Epidermal melanocyte (primary cell): ENCODE results near the gene FKBP6.
"Not testable (repeated sequence)": the region's sequence is repeated elsewhere in the genome, so short reads cannot be mapped to it uniquely, and the experiment has no call there.

Experiments
- DNase-seq: peaks from one replicate; pipeline ENCODE4 v3.0.0; 2011; ENCODE audit warnings: low spot score; ENCODE audit not compliant: insufficient read length

The FKBP6 gene

DNA sequence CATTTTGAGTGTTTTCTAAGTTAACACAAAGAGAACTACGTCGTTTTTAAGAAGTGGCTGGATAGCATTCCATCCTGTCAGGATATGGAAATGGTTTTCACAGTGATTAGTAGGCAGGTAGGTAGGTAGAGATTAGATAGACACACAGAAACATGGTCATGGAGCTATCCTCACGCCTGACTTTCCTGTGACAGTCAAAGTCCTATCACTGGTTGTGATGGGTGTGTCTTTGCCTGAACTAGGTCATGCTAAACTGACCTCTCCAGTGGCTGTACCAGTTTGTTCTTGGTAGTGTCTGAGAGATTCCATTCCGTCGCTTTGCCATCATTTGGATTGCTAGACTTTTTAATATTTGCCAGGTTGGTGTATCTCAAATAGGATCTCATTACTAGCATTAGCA lies 28.2 kb downstream of the FKBP6 start:
- no peak for DNase-seq

DNA sequence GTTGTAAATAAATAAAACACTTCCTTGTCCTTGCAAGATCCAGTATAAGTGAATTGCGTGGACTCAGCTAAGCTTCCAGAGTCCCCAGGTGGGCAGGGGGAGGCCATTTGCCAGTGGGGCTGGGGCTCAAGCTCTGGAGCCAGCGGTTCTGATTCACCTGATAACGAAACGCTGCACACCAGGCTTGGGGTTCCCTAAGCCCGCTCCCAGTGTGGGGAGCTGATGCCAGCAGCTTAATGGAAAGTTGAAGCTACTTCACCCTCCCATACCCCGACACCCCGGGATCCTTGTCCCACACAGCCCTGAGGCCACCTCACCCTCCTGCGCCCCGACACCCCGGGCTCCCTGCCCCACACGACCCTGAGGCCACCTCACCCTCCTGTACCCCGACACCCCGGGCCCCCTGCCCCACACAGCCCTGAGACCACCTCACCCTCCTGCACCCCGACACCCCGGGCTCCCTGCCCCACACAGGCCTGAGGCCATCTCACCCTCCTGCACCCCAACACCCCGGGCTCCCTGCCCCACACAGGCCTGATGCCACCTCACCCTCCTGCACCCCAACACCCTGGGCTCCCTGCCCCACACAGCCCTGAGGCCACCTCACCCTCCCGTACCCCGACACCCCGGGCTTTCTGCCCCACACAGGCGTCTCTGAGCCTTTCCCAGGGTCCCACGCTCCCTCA lies 30.8 kb downstream of the FKBP6 start:
- DNase-seq: no peak

DNA sequence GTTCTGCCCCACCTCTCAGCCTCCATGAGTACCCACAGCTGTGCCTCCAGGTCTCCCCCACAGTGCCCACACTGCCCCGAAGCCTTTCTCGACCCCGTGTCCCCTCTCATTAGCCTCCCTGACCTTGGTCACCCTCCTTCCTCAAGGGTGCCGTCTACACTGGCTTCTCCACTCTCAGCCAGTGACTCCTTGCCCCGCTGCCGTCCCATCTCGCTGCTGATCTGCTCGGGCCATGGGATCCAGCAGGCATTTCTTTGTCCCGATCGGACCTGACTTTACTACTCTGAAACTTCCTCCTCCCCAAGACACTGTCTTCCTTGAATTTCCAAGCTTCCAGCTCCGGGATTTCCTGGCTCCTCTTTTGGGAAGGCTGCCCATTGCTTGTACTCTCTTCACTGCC lies 31.3 kb downstream of the FKBP6 start:
- no peak for DNase-seq

DNA sequence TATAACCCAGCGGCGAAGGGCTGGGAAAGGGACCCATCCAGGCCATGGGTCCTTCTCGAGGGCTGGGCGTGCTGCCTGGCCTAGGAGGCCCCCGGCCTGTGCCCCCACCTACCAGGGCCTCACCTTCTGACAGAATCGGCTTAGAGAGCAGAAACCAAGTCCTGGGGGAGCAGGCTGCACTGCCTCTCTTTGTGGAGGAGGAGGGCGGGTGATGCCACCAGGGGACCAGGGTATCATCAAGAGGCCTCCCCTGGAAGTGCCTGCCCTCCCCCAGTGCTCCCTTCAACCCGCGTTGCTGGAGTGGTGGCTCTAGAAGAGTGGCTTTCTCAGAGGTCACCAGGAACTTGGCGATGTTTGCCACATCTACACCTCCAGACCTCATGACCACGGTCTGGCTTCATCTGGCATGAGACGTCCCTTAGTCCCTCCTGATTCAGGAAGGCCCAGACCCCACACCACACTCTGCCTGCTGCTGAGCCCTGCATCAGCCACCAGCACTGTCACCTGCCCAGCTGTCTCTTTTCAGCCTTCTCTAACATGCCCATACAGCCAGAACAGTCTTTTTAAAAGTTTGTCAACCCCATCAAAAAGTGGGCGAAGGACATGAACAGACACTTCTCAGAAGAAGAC lies 31.9 kb downstream of the FKBP6 start:
- DNase-seq: no peak

DNA sequence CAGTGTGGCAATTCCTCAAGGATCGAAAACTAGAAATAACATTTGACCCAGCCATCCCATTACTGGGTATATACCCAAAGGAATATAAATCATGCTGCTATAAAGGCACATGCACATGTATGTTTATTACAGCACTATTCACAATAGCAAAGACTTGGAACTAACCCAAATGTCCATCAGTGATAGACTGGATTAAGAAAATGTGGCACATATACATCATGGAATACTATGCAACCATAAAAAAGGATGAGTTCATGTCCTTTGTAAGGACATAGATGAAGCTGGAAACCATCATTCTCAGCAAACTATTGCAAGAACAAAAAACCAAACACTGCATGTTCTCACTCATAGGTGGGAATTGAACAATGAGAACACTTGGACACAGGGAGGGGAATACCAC lies 32.6 kb downstream of the FKBP6 start:
- DNase-seq: not testable (repeated sequence)

DNA sequence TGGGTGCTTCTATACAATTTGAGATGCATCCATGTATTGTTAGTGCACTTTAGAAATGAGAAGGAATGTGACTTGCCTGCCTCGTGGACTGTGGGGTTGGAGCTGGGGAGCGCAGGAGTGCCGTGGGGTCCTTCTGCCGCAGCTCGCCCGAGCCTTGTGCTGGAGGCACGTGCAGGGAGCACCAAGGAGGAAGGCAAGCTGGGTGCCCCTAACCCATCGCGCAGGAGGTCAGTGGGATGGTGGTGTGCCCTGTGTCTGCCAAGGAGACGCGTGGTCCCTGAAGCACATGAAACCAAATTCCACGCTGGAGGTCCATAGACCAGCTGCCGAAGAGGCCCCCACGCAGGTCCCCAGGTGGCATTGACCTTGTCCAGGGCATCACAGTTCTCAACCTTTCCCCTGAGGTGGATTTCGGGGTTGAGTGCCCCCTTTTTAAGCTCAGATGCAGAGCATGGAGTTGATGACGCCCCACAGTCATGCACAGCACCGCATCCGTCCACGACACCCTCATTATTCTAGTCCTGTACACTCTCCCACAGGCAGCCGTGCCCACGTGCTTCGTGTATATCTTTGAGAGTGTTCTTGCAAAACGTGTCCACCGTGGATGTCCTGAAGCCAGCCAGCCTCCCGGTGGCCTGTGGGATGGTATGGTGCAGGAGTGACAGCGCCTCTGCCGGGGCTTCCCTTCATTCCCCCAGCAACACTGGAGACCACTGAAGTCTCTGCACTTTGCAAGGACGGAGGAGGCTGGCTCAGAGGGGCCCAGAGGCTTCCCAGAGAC lies 35.5 kb downstream of the FKBP6 start:
- no peak for DNase-seq

DNA sequence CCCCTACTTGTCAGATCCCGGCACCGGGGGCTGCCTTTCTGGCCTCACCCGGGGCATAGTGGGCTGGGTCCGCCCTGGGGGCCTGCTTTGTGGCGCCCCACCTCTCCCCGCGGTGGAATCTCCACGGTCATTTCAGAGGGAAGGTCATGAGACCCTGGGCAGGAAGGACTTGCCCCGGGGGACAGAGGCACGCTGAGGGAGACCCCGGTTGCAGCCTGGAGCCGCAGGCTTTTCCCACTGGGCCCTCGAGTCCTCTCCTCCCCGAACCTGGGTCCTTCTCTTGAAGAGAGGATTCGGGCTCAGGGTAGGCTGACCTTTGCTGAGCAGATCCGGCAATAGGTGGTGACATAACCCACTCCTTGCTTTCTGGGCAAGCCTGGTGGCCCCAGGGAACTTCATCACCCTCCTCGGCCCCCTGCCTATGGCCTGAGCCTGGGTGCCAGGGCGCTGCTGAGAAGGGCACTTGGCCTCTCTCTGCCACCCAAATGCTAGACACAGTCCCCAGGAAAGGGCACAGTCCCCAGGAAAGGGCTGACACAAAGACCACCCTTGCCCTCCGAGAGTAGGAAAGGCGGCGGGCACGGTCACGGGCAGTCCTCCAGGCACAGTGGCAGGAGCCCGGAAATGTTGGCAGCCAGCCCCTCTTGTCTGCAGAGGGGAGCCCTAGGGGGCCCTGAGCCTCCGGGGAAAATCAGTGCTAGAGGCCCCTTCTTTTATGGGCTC lies 36.2 kb downstream of the FKBP6 start:
- DNase-seq: no peak

DNA sequence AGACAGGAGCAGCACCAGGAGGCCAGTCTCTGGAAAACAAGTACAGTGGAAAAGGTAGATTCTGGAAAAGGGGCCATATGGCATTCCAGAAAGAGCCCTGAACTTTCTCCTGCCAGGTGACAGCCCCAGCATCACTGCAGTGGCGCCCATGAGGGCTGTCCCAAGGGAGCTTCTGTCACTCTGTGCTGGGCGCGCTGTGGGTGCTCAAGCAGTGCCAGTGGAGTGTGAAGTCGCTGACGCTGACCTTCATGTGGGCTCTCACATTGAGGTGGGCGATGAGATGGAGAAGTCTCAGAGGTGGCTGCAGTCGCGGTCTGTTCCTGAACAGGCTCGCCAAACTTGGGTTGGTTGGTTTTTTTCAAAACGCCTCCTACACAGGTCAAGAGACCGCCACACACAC lies 38.2 kb downstream of the FKBP6 start:
- no peak for DNase-seq

DNA sequence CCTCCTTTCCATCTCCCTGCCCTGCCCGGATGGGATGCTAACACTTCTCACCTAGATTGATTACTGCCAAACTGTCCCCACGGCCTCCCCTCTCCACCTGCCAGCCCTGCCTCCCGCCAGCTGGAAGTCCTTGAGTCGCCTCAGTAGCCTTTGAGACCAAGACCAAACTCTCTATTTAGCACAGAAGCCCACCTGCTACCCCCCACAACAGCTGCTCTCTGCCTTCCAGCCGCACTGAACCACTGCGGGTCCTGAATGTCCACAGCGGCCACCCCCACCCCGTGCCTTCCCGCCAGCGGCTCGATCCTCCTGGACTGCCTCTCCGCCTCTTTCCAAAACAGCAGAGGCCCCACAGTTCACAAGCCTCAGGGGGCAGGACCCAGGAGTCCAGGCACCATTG lies 39.0 kb downstream of the FKBP6 start:
- no peak for DNase-seq

DNA sequence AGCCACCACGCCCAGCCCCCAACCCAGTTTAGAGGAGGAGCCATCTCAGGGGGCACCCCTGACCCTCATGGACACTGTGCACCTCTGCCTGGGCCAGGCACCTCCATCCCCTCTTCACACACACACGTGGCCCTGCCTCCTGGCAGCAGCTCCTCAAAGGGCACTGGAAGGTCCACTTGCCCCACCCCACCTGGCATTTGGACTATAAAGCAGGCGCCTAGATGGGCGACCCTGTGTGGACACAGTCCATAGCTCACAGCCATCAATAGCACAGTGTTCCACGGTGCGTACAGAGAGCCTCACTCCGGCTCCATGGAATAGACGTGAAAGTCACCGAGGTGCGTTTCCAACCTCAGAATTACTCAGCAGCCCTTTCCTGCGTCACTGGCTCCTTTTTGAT lies 41.0 kb downstream of the FKBP6 start:
- DNase-seq: no peak

DNA sequence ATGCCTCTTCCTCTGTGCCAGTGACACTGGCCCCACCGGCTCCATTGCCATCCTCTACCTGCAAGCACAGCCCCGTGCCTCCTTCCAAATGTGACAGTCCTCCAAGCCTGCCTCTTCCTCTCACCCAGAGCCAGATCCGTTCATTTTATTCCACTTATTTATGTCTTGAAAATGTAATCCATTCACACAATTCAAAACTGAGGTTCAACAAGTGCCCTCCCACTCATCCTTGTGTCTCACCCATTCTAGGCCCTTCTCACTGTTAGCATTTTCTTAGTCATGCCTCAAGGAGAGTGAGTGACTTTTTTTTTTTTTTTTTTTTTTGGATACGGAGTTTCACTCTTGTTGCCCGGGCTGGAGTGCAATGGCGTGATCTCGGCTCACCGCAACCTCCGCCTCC lies 41.7 kb downstream of the FKBP6 start:
- no peak for DNase-seq

DNA sequence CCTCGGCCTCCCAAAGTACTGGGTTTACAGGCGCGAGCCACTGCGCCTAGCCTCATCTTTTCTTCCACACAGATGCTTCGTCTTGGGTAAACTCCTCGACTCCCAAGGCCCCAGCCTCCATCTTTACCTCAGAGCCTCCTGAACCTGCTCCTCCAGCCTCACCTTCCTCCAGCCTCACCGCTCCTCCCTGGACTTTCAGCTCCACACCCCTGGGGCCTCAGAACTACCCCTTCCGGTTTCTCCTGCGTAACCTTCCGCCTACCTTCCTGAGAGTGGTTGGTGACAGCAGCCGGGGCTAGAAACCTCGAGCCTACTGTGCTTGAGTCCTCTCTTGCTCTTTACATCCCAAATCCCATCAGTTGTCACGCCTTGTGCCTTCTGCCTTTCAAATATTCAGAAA lies 45.8 kb downstream of the FKBP6 start:
- DNase-seq: no peak

DNA sequence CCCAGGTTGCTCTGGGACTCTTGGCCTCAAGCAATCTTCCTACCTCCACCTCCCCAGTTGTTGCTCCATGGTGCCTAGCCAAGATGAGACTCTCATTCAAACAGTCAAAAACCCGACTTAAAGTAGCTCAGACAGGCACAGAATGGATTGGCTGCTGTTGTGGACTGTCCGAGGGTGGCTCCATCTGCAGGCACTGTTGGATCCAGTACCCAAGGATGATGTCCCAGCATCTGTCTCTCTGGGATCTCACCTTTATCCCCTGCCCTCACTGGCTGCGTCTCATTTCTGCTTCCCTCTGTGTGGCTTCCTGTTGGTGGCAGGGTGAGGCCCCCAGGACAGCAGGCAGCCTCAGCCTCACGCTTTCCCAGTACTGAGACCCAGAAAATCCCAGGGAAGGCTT lies 48.3 kb downstream of the FKBP6 start:
- not testable (repeated sequence) for DNase-seq

DNA sequence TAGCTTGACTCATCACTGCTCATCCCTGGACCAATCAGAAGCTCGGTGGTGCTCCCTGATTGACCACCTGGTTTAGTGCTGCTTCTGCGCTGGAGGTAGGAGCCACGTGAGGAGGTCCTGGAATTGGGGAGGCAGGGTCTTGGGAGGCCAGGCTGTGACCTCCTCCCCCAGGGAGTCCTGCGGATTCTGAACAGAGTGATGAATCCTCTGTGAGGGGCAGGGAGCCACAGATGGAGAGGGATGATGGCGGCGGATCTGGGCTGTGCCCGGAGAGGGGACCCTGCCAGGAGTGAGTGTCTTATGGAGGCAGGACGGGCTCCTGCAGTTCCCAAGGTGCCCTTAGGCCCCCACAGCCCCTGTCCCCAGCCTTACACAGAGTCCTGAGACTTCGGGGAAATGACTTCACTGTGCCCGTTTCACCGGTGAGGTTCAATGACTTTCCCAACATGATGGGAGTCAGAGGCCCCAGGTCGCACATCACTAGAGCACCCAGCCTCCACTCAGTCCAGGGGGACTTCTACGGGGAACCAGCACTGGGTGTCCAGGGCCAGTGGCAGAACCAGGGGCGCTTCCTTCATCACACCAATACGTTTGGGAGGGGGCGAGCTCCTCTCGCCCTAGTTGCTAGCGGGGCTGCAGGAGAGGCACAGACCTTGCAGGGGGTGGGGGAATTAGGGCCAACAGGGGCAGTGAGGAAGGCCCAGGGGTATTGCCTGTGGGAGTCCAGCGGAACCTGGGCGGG lies 48.9 kb downstream of the FKBP6 start:
- no peak for DNase-seq

DNA sequence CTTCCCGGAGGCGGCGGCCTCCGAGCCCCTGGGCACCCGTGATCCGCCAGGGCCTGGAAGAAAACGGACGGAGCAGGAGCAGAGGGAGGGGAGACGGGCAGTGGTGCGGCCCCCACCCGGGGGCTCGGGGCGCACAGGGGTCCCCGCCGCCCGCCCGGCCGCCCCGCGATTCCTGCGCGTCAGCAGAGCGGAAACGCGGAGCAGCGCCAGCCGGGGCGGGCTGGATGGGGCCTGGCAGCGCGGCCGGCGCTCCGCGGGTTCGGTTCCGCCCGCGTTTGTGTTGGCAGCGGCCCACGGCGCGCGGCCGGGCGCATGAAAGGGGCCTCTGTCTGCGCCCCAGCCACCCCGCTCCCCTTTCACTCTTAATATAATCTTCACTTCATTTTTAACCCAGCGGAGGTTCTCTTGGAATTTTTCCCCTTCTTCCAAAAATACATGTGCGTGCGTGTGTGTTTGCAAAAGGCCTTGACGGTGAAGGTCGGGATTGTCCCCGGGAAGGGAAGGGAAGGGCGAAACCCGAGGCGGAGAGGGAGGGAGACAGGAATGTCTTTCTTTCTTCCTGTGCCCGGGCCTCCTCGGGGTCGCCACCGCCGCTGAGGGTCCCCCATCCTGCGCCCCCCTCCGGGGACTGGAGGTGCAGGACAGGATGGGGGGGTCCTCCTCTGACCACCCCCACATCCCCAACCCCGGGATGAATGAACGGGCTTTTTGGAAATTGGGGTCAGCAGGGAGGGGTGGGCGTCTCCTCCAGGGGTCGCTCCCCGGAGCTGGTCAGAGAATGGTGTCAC lies 49.6 kb downstream of the FKBP6 start:
- DNase-seq: not testable (repeated sequence)

DNA sequence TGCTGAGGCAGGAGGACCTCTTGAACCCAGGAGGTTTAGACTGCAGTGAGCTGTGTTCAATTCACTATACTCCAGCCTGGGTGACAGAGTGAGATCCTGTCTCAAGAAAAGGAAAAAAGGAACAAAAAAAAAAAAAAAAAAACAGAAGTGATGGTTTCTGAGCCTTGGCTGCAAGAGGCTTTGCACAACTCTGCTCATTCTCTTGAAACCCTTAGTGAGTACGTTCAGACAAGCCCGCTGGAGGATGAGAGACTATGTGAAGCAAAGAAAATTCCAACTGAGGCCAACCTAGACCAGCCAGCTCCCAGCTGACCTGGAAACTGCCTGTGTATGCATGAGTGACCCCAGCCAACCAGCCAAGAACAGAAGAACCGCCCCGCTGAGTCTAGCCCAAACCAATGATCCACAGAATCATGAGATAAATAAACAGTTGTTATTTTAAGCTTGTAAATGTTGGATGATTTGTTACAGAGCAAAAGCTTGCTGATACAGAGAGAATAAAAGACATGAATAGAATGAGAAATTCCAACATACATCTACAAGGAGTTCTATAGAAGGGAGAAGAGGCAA lies 55.1 kb downstream of the FKBP6 start:
- DNase-seq: no peak

DNA sequence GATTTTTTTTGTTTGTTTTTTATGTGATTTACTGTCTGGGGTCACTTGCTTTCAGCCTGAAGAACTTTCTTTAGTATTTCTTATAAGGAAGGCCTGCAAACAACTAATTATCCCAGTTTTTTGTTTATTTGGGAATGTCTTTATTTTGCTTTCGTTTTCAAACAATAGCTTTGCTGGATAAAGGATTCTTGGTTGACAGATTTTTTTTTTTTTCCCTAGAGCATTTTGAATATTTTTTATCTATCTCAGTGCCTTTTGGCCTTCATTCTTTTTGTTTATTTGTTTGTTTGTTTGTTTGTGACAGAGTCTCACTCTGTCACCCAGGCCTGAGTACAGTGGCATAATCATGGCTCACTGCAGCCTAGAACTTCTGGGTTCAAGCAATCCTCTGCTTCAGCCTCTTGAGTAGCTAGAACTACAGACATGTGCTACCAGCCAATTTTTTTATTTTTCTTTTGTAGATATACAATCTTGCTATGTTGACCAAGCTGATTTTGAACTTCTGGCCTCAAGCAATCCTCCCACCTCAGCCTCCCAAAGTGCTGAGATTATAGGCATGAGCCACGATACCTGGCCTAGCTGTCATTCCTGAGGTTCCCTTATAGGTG lies 59.4 kb downstream of the FKBP6 start:
- no peak for DNase-seq

DNA sequence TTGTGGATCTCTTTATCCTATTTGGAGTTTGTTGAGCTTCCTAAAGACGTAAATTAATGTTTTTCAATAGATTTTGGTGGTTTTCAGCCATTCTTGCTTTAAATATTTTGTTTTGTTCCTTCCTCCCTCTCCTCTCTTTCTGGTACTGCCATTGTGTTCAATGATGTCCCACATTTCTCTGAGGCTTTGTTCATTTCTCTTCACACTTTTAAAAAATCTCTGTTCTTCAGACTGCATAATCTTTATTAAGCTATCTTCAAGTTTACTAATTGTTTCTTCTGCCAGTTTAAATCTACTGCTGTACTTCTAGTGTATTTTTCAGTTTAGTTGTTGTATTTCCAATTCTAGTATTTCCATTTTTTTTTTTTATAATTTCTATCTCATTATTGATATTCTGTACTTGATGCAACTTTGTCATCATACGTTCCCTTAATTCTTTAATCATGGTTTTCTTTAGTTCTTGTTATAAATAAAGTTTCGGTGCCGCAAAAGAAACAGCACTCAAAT lies 60.0 kb downstream of the FKBP6 start:
- DNase-seq: no peak

DNA sequence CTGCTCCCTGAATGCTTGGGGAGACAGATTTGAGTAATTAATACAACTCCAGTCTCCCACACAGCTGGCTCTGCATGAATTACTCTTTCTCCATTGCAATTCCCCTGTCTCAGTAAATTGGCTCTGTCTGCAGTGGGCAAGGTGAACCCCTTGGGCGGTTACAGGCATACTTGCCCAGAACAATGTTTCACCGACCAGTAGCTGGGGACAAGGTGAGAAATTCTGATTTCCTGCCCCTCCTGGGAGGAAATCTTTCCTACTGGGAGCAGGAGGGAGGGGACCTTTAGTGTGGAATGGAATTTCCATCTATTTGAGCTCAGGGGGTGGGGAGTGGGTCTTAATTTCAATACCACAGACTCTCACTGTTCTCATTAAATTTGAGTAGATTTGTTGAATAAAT lies 63.4 kb downstream of the FKBP6 start:
- DNase-seq: no peak

DNA sequence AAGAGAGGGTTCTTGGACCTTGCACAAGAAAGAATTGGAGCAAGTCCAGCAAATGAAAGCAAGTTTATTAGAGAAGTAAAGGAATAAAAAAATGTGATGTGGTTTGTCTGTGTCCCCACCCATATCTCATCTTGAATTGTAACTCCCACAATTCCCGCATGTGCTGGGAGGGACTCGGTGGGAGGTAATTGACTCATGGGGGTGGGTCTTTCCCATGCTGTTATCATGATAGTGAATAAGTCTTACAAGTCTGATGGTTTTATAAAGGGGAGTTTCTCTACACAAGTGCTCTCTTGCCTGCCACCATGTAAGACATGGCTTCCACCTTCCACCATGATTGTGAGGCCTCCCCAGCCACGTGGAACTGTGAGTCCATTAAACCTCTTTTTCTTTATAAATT lies 66.5 kb downstream of the FKBP6 start:
- DNase-seq: no peak
